Rectal smooth muscle tissue (tissue), 1 donor: Measurements from ENCODE around the gene CLNK.

ENCODE experiments used
- H3K27ac ChIP-seq: one replicate; pipeline ENCODE4 v1.7.0; 2013; ENCODE audit warnings: low read depth, low read length, inconsistent platforms
- H3K27me3 ChIP-seq: one replicate; pipeline ENCODE4 v1.7.0; 2013; ENCODE audit warnings: low read length; ENCODE audit not compliant: control insufficient read depth, insufficient read depth
- H3K36me3 ChIP-seq: one replicate; pipeline ENCODE4 v1.7.0; 2013; ENCODE audit warnings: low read length; ENCODE audit not compliant: control insufficient read depth, insufficient read depth
- H3K4me1 ChIP-seq: one replicate; pipeline ENCODE4 v1.7.0; 2013; ENCODE audit warnings: low read length; ENCODE audit not compliant: control insufficient read depth, insufficient read depth
- H3K4me3 ChIP-seq: one replicate; pipeline ENCODE4 v1.7.0; 2013; ENCODE audit warnings: low read length
- H3K9ac ChIP-seq: one replicate; pipeline ENCODE4 v1.7.0; 2013; ENCODE audit warnings: low read length

The CLNK gene

GRCh38 chr4:10461850-10462400, 222.6 kb downstream of the CLNK start:
- Histone ChIP-seq H3K27me3 (peaks cover 9% of the 10 kb centered on the region), H3K4me1 (no peaks in the 10 kb centered on the region), H3K27ac (no peak overlapping the region), H3K36me3 (no peaks in the 10 kb centered on the region), H3K4me3 (peak overlapping the region; percentile 47), H3K9ac (no peak overlapping the region)

DNA sequence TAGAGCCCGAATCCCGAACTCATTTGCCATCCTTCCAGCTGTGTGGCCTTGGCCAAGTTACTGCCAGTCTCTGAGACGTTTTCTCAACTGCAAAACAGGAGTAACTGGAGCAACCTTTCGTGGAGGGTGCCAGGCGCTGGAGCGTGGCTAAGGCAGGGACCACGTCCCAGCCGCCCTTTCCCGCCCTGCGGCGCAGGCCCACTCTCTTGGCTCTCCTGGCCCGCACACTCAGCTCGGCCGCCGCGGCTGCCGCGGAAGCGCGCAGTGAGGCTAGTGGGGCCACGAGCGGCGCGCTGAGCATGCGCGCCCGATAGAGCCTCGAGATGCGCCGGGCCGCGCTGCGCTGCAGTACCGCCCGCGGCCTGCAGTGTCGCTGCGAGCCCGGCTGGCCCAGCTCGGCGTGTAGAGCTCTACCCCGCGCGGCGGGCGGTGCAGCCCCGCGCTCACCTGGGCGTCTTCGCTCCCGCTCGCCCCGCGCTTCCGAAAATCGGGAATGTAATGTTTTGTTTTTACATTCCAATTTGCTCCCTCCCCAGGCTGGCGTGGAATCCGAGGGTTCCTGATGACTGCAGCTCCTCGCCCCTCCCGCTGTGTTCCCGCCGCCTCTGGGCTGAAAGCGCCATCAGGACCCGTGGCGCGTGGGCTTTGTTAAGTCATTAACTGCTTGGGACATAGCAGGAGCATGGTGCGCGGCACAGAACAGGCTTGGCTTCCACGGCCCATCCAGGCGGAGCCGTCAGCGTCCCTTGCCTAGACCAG, 223.3 kb downstream of the CLNK start:
- Histone ChIP-seq H3K4me1 (no peaks in the 10 kb centered on the region), H3K27ac (no peak overlapping the region), H3K9ac (no peak overlapping the region), H3K4me3 (peak overlapping the region; percentile 54), H3K27me3 (peaks cover 9% of the 10 kb centered on the region), H3K36me3 (no peaks in the 10 kb centered on the region)

DNA sequence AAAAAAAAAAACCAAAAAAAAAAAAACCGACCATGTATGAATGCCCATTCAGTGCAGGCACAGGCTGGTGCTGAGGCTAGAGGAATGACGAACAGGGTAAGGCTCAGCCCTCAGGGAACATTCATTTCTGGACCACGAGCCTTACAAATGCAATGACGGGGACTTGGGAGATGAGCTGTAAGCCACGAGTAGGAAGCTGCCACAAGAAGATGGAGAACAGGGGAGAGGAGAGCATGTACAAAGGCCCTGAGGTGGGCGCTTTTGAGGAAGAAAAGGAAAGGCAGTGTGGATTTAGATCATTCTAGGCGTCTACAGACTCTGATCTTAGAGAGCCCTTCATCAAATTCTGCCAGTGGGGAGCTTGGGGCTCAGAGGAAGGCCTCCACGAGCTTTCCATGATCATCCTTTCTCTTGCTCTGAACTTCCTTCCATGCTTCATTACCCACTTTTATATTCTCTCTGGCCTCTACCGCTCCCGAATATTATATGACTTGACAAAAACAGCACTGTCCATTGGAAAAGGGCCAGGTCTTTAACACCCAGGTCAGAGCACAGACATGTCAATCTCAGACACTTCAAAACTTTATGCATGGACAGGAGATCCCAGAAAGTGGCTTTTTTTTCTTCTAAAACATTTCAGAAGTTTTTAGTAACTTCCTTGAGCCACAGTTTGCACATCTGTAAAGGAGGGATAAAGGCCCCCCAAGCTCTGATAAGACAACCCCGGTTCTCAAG, 224.1 kb downstream of the CLNK start:
- Histone ChIP-seq H3K27ac (no peak overlapping the region), H3K27me3 (peaks cover 9% of the 10 kb centered on the region), H3K4me1 (peaks cover 2% of the 10 kb centered on the region), H3K36me3 (no peaks in the 10 kb centered on the region), H3K4me3 (no peak overlapping the region), H3K9ac (no peak overlapping the region)

GRCh38 chr4:10459305-10459704, 225.3 kb downstream of the CLNK start:
- Histone ChIP-seq H3K27me3 (peaks cover 9% of the 10 kb centered on the region), H3K4me3 (no peak overlapping the region), H3K27ac (no peak overlapping the region), H3K36me3 (no peaks in the 10 kb centered on the region), H3K4me1 (peaks cover 2% of the 10 kb centered on the region), H3K9ac (no peak overlapping the region)

DNA sequence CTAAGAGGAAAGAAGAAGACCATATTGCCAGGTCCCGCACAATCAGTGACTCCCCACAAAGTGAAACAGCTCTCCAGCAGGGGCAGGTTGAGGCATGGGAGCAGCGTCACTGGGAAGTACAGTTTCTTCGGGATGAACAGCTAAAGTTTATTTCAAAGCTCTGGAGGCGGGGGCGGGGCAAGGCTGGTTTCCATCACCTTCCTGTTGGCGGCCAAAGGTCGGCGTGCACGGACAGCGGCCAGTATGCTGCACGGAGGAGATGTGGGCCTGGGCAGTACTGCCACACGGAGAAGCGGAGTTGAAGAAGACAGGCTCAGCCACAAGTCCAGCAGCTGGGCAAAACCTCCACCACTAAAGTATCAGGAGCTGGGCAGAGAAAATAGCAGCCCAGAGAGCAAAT, 226.4 kb downstream of the CLNK start:
- Histone ChIP-seq H3K36me3 (no peaks in the 10 kb centered on the region), H3K9ac (no peak overlapping the region), H3K4me1 (peaks cover 2% of the 10 kb centered on the region), H3K27ac (no peak overlapping the region), H3K4me3 (no peak overlapping the region), H3K27me3 (peaks cover 9% of the 10 kb centered on the region)

DNA sequence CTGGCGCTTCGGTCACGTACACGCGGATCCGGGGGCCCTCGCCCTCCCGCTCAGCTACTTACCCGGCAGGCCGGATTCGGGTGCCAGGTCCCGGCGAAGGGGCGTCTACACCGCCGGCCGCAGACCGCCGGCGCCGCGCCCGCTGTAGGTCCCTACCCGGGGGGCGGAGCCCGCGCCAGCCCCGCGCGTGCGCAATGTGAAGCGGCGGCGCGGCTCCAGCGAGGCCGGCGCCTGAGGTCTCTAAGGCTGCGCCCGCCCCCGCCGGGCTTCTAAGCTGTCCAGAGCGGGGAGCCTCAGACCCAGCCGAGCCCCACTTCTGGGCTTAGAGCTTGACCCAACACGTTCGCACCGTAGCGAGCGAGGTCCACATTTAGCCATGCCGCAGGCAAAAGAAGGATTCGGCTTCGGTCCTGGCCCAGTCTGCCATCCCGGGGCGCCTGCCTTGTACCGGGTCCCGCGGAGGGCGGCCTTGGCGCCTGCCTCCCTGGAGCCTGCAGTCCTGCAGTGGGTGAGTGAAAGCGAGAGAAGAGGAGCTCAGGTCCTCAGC, 227.2 kb downstream of the CLNK start, which contains the start of gene ZNF518B:
TSS of gene ZNF518B (minus strand) at position 172 of the 547 bp plus-strand sequence. CDS start 11,098 bp downstream, outside the sequence.
- peak within 1 kb of the TSS; percentile 75 for H3K4me3 ChIP-seq
- H3K27ac ChIP-seq, result peak within 1 kb of the TSS; percentile 60
- peaks cover 2% of the 10 kb centered on the region for H3K4me1 ChIP-seq
- peak within 1 kb of the TSS; percentile 33 for H3K9ac ChIP-seq
- H3K36me3 ChIP-seq, result no peaks in the 10 kb centered on the region
- H3K27me3 ChIP-seq, result peaks cover 9% of the 10 kb centered on the region

DNA sequence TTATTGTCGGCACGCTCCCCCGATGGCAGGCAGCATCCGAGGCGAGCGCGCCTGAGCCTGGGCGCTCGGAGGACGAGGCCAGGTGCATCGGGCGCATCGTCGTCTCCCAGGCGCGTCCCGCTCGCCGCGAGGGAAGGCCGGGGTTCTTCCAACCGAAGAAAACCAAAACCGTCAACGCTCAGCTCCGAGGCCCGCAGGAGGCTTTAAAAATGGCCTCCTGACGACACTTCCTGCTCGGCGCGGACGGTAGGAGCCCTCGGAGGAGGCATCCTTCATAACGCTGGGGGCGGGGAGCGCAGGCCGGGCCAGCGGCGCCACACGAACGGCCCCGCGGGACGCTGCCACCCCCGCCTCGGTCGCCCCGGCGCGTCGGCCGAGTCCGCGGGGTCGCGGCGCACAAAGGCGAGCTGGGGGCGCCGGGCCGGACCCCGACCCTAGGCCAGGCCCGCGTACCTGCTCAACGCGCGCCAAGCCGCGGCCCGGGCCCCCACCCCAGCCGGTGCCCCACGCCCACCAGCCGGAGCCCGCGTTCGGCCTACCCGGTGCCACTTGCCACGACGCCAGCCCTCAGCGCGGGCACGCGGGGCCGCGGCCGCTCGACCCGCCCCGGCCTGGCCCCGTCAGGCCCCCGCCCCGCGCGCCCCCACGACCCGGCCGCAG, 227.8 kb downstream of the CLNK start:
- Histone ChIP-seq H3K4me1 (peaks cover 2% of the 10 kb centered on the region), H3K36me3 (no peaks in the 10 kb centered on the region), H3K4me3 (peak overlapping the region; percentile 75), H3K9ac (peak overlapping the region; percentile 19), H3K27ac (peak overlapping the region; percentile 60), H3K27me3 (peaks cover 3% of the 10 kb centered on the region)

GRCh38 chr4:10456260-10456594, 228.3 kb downstream of the CLNK start:
- H3K27me3 ChIP-seq, result no peaks in the 10 kb centered on the region
- H3K36me3 ChIP-seq, result no peaks in the 10 kb centered on the region
- peak overlapping the region; percentile 60 for H3K27ac ChIP-seq
- H3K9ac ChIP-seq, result peak overlapping the region; percentile 19
- peak overlapping the region; percentile 75 for H3K4me3 ChIP-seq
- peaks cover 2% of the 10 kb centered on the region for H3K4me1 ChIP-seq

- no peaks in the 10 kb centered on the region for H3K36me3 ChIP-seq
- H3K4me1 ChIP-seq, result peaks cover 2% of the 10 kb centered on the region
Observed at GRCh38 chr4:10455133-10455532, 229.4 kb downstream of the CLNK start.

DNA sequence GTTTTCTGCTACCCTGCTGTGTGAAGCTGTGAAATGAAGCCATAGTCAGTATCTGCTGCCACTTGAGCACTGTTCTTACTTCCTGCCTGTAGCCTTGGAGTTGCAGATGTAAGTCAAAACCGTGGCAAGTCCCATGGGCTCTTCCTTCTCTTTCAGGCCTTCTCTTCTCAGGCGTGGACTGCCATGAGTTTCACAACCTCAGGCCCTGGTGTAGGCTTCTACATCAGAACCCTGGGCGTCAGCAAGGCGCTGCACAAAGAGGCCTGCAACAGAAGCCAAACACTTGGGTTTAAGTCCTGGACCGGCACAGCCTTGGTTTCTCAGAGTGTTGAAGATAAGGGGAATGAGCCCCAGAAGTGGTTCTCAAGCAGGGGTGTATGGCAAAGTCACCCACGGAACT, 229.8 kb downstream of the CLNK start:
- H3K27me3 ChIP-seq, result no peaks in the 10 kb centered on the region
- no peaks in the 10 kb centered on the region for H3K36me3 ChIP-seq
- no peak overlapping the region for H3K9ac ChIP-seq
- no peak overlapping the region for H3K27ac ChIP-seq
- peaks cover 2% of the 10 kb centered on the region for H3K4me1 ChIP-seq
- H3K4me3 ChIP-seq, result no peak overlapping the region

More at GRCh38 chr4:10455133-10455532, 229.4 kb downstream of the CLNK start:
- no peak overlapping the region for H3K4me3 ChIP-seq
- no peaks in the 10 kb centered on the region for H3K27me3 ChIP-seq
- no peak overlapping the region for H3K9ac ChIP-seq
- no peak overlapping the region for H3K27ac ChIP-seq

- Histone ChIP-seq H3K4me3 (no peak overlapping the region), H3K27me3 (no peaks in the 10 kb centered on the region), H3K36me3 (no peaks in the 10 kb centered on the region), H3K27ac (no peak overlapping the region), H3K4me1 (peaks cover 2% of the 10 kb centered on the region), H3K9ac (no peak overlapping the region)
Observed at GRCh38 chr4:10454121-10454520, 230.4 kb downstream of the CLNK start.

- H3K4me3 ChIP-seq, result no peak overlapping the region
- peaks cover 14% of the 10 kb centered on the region for H3K36me3 ChIP-seq
- no peak overlapping the region for H3K9ac ChIP-seq
Observed at GRCh38 chr4:10448991-10449390, 235.6 kb downstream of the CLNK start.

More at GRCh38 chr4:10448991-10449390, 235.6 kb downstream of the CLNK start:
- Histone ChIP-seq H3K4me1 (no peaks in the 10 kb centered on the region), H3K27ac (no peak overlapping the region), H3K27me3 (no peaks in the 10 kb centered on the region)
